Brain microvascular endothelial cell (primary cell): Measurements from ENCODE around the gene BBS1.
A peak's percentile ranks its signal among the peaks of the same experiment; 100 is the strongest.

Source experiments
- DNase-seq: peaks from one replicate; pipeline ENCODE4 v3.0.0-alpha.2; 2020
- H3K27ac ChIP-seq: fragments of 250-450 bp; sonication (Bioruptor Pico); 2 replicates; pipeline ENCODE4 v1.5.1; 2020; ENCODE audit warnings: mild to moderate bottlenecking, moderate library complexity
- H3K27me3 ChIP-seq: fragments of 250-450 bp; sonication (Bioruptor Pico); replicated peaks from 2 replicates; pipeline ENCODE4 v1.5.1; 2020; ENCODE audit warnings: mild to moderate bottlenecking
- H3K36me3 ChIP-seq: fragments of 250-450 bp; sonication (Bioruptor Pico); replicated peaks from 2 replicates; pipeline ENCODE4 v1.5.1; 2020; ENCODE audit warnings: mild to moderate bottlenecking
- H3K4me3 ChIP-seq: 2 replicates; pipeline ENCODE4 v1.5.1; 2011; ENCODE audit warnings: low read depth, mild to moderate bottlenecking, control low read depth, low read length, moderate library complexity
- in situ Hi-C: cut with HindIII; loops from 2 replicates; pipeline ENCODE4 v1.10.0; 2017; ENCODE audit warnings: low sequenced_read_pairs, low pct_ligation_motif_present
- TF ChIP-seq, protein P1 (sequence below): IDR thresholded peaks from 2 replicates; pipeline ENCODE4 v1.5.1; 2011; ENCODE audit warnings: low read depth, mild to moderate bottlenecking, moderate library complexity, low read length, control low read depth, inconsistent platforms; ENCODE audit errors: missing control alignments

Gene BBS1

DNA sequence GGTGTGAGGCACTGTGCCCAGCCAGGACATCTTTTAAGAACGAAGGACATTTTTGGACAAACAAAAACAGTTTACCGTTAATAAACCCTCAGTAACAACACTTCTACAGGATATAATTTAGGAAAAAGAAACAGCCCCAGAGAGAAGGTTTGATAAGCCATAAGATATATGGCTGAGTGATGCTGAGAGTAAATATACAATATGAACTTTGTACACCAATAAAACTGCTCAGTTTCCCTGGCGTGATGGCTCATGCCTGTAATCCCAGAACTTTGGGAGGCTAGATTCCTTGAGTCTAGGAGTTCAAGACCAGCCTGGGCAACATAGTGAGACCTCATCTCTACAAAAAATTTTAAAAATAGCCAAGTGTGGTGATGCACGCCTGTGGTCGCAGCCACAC is 11.9 kb upstream of the BBS1 start:
- in situ Hi-C loops = no loop called here
- Histone ChIP-seq H3K36me3 (peaks cover 18% of the 10 kb centered on the region), H3K27ac (no peak overlapping the region), H3K4me3 (no peak overlapping the region), H3K27me3 (no peaks in the 10 kb centered on the region)
- TF ChIP-seq, protein P1, sequence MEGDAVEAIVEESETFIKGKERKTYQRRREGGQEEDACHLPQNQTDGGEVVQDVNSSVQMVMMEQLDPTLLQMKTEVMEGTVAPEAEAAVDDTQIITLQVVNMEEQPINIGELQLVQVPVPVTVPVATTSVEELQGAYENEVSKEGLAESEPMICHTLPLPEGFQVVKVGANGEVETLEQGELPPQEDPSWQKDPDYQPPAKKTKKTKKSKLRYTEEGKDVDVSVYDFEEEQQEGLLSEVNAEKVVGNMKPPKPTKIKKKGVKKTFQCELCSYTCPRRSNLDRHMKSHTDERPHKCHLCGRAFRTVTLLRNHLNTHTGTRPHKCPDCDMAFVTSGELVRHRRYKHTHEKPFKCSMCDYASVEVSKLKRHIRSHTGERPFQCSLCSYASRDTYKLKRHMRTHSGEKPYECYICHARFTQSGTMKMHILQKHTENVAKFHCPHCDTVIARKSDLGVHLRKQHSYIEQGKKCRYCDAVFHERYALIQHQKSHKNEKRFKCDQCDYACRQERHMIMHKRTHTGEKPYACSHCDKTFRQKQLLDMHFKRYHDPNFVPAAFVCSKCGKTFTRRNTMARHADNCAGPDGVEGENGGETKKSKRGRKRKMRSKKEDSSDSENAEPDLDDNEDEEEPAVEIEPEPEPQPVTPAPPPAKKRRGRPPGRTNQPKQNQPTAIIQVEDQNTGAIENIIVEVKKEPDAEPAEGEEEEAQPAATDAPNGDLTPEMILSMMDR = no peak
- no peak for DNase-seq

DNA sequence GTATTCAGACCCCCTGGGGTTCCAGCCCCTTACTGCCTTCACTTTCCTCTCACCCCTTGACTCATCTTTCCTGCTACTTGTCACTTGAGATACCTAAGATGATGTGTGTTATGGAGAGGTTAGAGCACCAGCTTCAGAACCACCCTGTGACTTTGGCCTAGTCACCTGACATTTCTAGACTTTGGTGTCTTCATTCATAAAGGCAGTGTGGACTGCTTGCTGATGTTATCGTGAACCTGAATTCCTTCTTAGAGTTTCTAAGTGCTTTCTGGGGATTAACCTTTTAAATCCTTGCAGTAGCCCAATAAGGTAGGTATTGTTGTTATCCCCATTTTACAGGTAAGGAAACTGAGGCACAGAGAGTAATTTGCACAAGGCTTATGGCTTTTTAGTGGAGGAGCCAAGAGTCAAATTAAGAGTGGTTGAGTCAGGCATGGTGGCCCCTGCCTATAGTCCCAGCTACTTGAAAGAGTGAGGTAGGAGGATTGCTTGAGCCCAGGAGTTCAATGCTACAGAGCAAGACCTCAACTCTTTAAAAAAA is 5.1 kb upstream of the BBS1 start:
- no peak overlapping the region for H3K4me3 ChIP-seq
- no peak overlapping the region for H3K27ac ChIP-seq
- in situ Hi-C loops = no loop called here
- H3K36me3 ChIP-seq = peaks cover 8% of the 10 kb centered on the region
- no peak for DNase-seq
- TF ChIP-seq, protein P1 = no peak
- H3K27me3 ChIP-seq = no peaks in the 10 kb centered on the region

- no peaks in the 10 kb centered on the region for H3K27me3 ChIP-seq
- H3K27ac ChIP-seq = no peak overlapping the region
- DNase-seq = no peak
- TF ChIP-seq, protein P1 = no peak
- H3K36me3 ChIP-seq = peaks cover 12% of the 10 kb centered on the region
- H3K4me3 ChIP-seq = no peak overlapping the region
- in situ Hi-C loops = no loop called here
These were observed 1.3 kb upstream of the BBS1 start for GRCh38 chr11:66509131-66509561.

- peaks cover 15% of the 10 kb centered on the region for H3K36me3 ChIP-seq
- in situ Hi-C loops = no loop called here
- H3K27me3 ChIP-seq = no peaks in the 10 kb centered on the region
- TF ChIP-seq, protein P1 = no peak
- H3K27ac ChIP-seq = no peak overlapping the region
- peak overlapping the region; percentile 97 for H3K4me3 ChIP-seq
- DNase-seq = no peak
These were observed 530 bp downstream of the BBS1 start for GRCh38 chr11:66510990-66511339.

DNA sequence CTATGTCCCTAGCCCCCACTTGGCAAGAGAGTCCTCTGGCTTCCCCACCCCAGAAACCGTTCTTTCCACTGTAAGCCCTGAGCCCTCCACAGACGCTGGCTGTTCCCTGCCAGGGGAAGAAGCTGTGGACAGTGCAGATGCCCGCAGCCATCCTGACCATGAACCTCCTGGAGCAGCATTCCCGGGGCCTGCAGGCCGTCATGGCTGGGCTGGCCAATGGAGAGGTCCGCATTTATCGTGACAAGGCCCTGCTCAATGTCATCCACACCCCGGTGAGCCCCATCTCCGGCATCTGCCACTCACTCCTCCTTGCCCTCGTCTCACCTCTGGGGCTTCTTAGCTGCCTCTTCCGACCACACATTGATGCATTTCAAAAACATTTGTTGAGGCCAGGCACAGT is 13.2 kb downstream of the BBS1 start:
- peaks cover 30% of the 10 kb centered on the region for H3K36me3 ChIP-seq
- in situ Hi-C loops = no loop called here
- no peak overlapping the region for H3K4me3 ChIP-seq
- H3K27ac ChIP-seq = no peak overlapping the region
- TF ChIP-seq, protein P1 = no peak
- no peak for DNase-seq
- H3K27me3 ChIP-seq = no peaks in the 10 kb centered on the region
